ENCODE results near the gene ZCCHC14.

ZCCHC14 gene

DNA sequence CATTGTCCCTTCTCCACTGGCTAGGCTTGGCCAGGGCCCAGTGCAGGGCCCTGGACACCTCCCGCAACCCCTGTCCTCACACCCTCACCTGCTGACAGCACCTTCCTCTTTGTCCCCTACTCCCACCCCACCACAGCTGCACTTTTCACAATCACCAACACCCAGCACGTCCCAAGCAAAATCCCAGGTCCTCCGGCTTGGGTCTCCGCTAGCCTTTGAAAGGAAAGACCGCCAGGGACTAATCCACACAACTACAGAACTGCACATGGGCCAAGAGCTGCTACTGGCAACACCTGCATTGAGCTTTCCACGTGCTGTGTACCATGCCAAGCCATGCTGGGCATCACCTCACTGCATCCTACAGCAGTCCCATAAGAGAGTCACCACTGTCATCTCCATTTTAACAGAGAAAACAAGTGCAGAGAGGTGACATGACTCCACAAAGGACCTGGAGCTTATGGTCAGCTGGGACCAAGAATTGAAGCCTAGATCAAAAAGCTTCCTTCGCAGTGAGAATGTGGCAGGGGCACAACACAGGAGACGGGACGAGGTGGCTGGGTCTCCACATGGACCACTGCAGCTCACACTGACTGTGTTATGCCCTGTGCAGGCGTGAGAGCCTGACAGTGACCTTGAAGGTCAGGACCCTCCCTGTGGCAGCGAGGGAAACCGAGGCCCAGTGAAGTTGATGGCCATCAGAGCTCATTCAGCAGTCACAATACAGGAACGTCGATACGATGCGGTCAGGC lies 131.8 kb downstream of the ZCCHC14 start:
- DNase-seq (ENCODE audit: low read depth), result no peak

GRCh38 chr16:87359121-87359520 lies 133.7 kb downstream of the ZCCHC14 start:
- DNase-seq (ENCODE audit: low read depth), result no peak

- no peak for DNase-seq (ENCODE audit: low read depth)
Observed at GRCh38 chr16:87358696-87359095, 134.1 kb downstream of the ZCCHC14 start.

- no peak for DNase-seq (ENCODE audit: low read depth)
Observed at GRCh38 chr16:87358250-87358649, 134.6 kb downstream of the ZCCHC14 start.

DNA sequence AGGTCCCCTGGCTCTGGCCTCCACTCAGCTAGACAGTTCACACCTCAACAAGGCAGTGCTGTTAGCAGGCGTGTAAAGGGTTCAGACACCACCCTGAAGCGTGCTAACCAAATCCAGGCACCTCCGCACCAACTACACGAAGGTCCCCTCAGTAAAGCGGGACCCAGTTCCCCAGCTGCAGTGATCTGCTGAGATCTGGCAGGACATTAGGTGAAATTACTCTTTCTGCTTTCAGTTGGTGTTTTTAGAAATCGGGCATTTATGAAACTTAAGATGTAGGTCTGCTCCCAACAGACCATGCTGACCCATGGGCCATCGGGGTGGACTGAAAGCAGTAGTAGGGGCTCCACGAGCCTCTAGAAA lies 136.4 kb downstream of the ZCCHC14 start:
- no peak for DNase-seq (ENCODE audit: low read depth)

Data from GM04504 (cell line).